Adrenal gland (tissue), 12 donors: ENCODE data around the gene RHBDF2. TPM values are rescaled to one million over a fixed set of nuclear protein-coding genes. Genes with fewer than 3 reads are reported as not detected.
A peak's percentile ranks its signal among the peaks of the same experiment; 100 is the strongest.

Experiments used
- DNase-seq, 7 donors: peaks; one replicate each; pipeline ENCODE4 v3.0.0-alpha.2; 2019 to 2020
- H3K27ac ChIP-seq, 5 donors: fragments of 200-600 bp; sonication (generic) in 4 of 5; 1 replicate in 3 of 5; 2 replicates in 2 of 5; pipeline versions ENCODE4 v1.5.1 to v1.8.0; 2016 to 2020; ENCODE audit warnings: mild to moderate bottlenecking in 1 of 5
- H3K27me3 ChIP-seq: fragments of 200-600 bp; 2 replicates; pipeline ENCODE4 v1.8.0; 2021
- H3K36me3 ChIP-seq, 2 donors: fragments of 200-600 bp; replicated peaks in 1 of 2; 1 replicate in 1 of 2; 2 replicates in 1 of 2; pipeline versions ENCODE4 v1.5.1 to v1.8.0; 2018 to 2022
- H3K4me1 ChIP-seq, 2 donors: fragments of 200-600 bp; replicated peaks in 1 of 2; 1 replicate in 1 of 2; 2 replicates in 1 of 2; pipeline versions ENCODE4 v1.5.1 to v1.8.0; 2018 to 2021
- H3K4me3 ChIP-seq, 4 donors: fragments of 200-600 bp; sonication (generic) in 3 of 4; one replicate each; pipeline ENCODE4 v1.5.1; 2016 to 2018
- H3K9me3 ChIP-seq, 3 donors: fragments of 200-600 bp; sonication (generic) in 1 of 3; replicated peaks in 1 of 3; 1 replicate in 2 of 3; 2 replicates in 1 of 3; pipeline versions ENCODE4 v1.5.1 to v1.8.0; 2016 to 2021
- CTCF ChIP-seq, 6 experiments: fragments of 450-650 bp in 4 of 6; fragments of 200-600 bp in 2 of 6; sonication (generic) in 1 of 6; IDR thresholded peaks; 1 replicate in 5 of 6; 2 replicates in 1 of 6; pipeline versions ENCODE4 v1.5.1 to v1.8.0; 2016 to 2021; ENCODE audit warnings: antibody characterized with exemption in 6 of 6, mild to moderate bottlenecking in 2 of 6, moderate library complexity in 1 of 6
- POLR2A ChIP-seq, 2 donors: fragments of 450-650 bp; IDR thresholded peaks; one replicate each; pipeline ENCODE4 v1.6.1; 2017; ENCODE audit warnings: antibody characterized with exemption in 2 of 2, mild to moderate bottlenecking in 2 of 2, moderate library complexity in 1 of 2
- WGBS, 4 donors: extraction: QIAGEN DNeasy Blood & Tissue Kit in 2 of 4; methylation state at CpG; one replicate each; pipeline versions ENCODE4 v1.1.5 to v1.1.7; 2013 to 2017; 5-methylcytosine and 5-hydroxymethylcytosine counted together
- intact Hi-C, 2 donors: fragments of 100-400 bp; cut with DNase I; formaldehyde crosslinking; loops; one replicate each; pipeline versions ENCODE4 v1.14.1 to v1.15.0; 2022 to 2023
- polyA plus RNA-seq, 3 donors: library from polyadenylated mRNA; stranded (reverse); fragments of 200-250 nt in 2 of 3; fragments of 350-450 nt in 1 of 3; fragmentation: Illumina TruSeq in 1 of 3; extraction: RNeasy Lipid Tissue Mini Kit (QIAGEN cat#74804) in 1 of 3; gene quantifications; one replicate each; pipeline ENCODE4 v1.2.3, GENCODE V29; 2013 to 2014
- total RNA-seq, 9 donors: library from RNA; depleted of rRNA in 4 of 9; stranded (reverse); fragments of >200 nt in 4 of 9; fragments of 120-200 nt in 1 of 9; fragmentation: NEBNext Ultra II Directional in 1 of 9; extraction: Animal tissue kit (Norgen Biotek cat#: 25700) in 1 of 9; gene quantifications; one replicate each; pipeline versions ENCODE4 v1.1.0 to v1.2.4, GENCODE V29; 2013 to 2023
- donor health status: healthy with polysubstance abuse.
- donor health status: Bipolar disorder and iron deficiency.
- donor health status: DM: yes; HTN: yes; CAD: no.
- donor health status: DM: no; HTN: no; CAD: no.
- donor health status: DM: no; HTN: no; CAD: no.
- donor health status: DM: yes; HTN: yes; CAD: no.

RHBDF2 gene
- total and polyA plus RNA-seq, 12 donors, result 4.9 to 156 (median 40.3) TPM

- Histone ChIP-seq H3K27me3 (no peaks in the 10 kb centered on the region), H3K36me3 (no peaks in the 10 kb centered on the region), H3K4me1 (peaks cover 0 to 6% of the 10 kb centered on the region in 2 donors), H3K27ac (peak overlapping the region in 1 of 5 donors; percentile 10), H3K9me3 (no peaks in the 10 kb centered on the region), H3K4me3 (no peak overlapping the region)
- intact Hi-C loops, result no loop called here
- peak in 6 of 7 donors; percentile 53 to 76 (median 62) for DNase-seq
- WGBS, 4 donors, result 68 to 80% (median 74%) methylated on average over 5 to 7 of the region's 7 CpGs
- TF ChIP-seq CTCF (IDR thresholded peaks at IDR 0.05), result no peak
- no peak for TF ChIP-seq POLR2A (IDR thresholded peaks at IDR 0.05)
Measured at GRCh38 chr17:76434870-76435269, 66.4 kb downstream of the RHBDF2 start.

GRCh38 chr17:76433693-76434092 lies 67.5 kb downstream of the RHBDF2 start:
- no peak for DNase-seq
- 94 to 95% (median 95%) methylated on average over 9 of the region's 9 CpGs for WGBS, 4 donors
- H3K4me1 ChIP-seq, result peaks cover 0 to 6% of the 10 kb centered on the region in 2 donors
- TF ChIP-seq CTCF (IDR thresholded peaks at IDR 0.05), result no peak
- TF ChIP-seq POLR2A (IDR thresholded peaks at IDR 0.05), result no peak
- intact Hi-C loops, result no loop called here
- no peak overlapping the region for H3K27ac ChIP-seq
- H3K27me3 ChIP-seq, result no peaks in the 10 kb centered on the region
- H3K4me3 ChIP-seq, result no peak overlapping the region
- H3K9me3 ChIP-seq, result no peaks in the 10 kb centered on the region
- no peaks in the 10 kb centered on the region for H3K36me3 ChIP-seq

- no peak for DNase-seq
- WGBS, 4 donors, result 73 to 86% (median 79%) methylated on average over 3 of the region's 3 CpGs
- no peak overlapping the region for H3K27ac ChIP-seq
- TF ChIP-seq POLR2A (IDR thresholded peaks at IDR 0.05), result no peak
- TF ChIP-seq CTCF (IDR thresholded peaks at IDR 0.05), result peak in 2 of 6 experiments; percentile 14 to 29
- intact Hi-C loops, result no loop called here
- H3K4me3 ChIP-seq, result no peak overlapping the region
- no peaks in the 10 kb centered on the region for H3K9me3 ChIP-seq
- H3K36me3 ChIP-seq, result no peaks in the 10 kb centered on the region
- H3K27me3 ChIP-seq, result no peaks in the 10 kb centered on the region
- peaks cover 0 to 6% of the 10 kb centered on the region in 2 donors for H3K4me1 ChIP-seq
Measured at GRCh38 chr17:76432712-76433336, 68.4 kb downstream of the RHBDF2 start.

- Histone ChIP-seq H3K27me3 (no peaks in the 10 kb centered on the region), H3K36me3 (no peaks in the 10 kb centered on the region), H3K9me3 (no peaks in the 10 kb centered on the region), H3K4me1 (peaks cover 0 to 4% of the 10 kb centered on the region in 2 donors), H3K27ac (no peak overlapping the region), H3K4me3 (no peak overlapping the region)
- 71 to 86% (median 84%) methylated on average over 6 of the region's 6 CpGs for WGBS, 4 donors
- intact Hi-C loops, result no loop called here
- no peak for TF ChIP-seq POLR2A (IDR thresholded peaks at IDR 0.05)
- TF ChIP-seq CTCF (IDR thresholded peaks at IDR 0.05), result no peak
- no peak for DNase-seq
Measured at GRCh38 chr17:76432004-76432403, 69.2 kb downstream of the RHBDF2 start.
